IPS-18c (cell line): Measurements from ENCODE around the gene COG1.

Source experiments
- H3K4me3 ChIP-seq: 2 replicates; pipeline ENCODE4 v1.7.0; 2013; ENCODE audit warnings: low read depth, mild to moderate bottlenecking, low read length, moderate library complexity; ENCODE audit not compliant: insufficient read depth
- H3K9me3 ChIP-seq: one replicate; pipeline ENCODE4 v1.6.1; 2013; ENCODE audit warnings: mild to moderate bottlenecking, low read length, moderate library complexity; ENCODE audit not compliant: control insufficient read depth, insufficient read depth

COG1 gene

DNA sequence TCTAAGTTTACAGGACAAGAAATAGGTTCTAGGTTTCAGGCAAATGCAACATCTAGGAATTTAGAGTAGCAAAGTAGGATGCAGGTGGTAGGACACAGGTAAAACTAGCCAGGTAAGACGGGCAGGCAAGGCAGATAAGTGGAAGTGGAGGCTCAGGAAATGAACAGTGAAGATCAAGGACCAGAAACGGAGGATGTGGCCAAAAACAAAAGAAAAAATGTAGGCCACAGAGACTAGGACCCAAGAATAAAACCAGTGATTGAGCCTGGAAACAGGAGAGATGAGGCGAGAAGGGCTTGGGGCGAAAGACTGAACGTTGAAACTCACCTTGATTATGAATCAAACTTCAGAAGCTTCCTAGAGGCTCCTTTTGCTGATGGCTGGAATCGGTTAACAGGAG lies 44.9 kb downstream of the COG1 start:
- no peak overlapping the region for H3K4me3 ChIP-seq
- H3K9me3 ChIP-seq = no peaks in the 10 kb centered on the region

DNA sequence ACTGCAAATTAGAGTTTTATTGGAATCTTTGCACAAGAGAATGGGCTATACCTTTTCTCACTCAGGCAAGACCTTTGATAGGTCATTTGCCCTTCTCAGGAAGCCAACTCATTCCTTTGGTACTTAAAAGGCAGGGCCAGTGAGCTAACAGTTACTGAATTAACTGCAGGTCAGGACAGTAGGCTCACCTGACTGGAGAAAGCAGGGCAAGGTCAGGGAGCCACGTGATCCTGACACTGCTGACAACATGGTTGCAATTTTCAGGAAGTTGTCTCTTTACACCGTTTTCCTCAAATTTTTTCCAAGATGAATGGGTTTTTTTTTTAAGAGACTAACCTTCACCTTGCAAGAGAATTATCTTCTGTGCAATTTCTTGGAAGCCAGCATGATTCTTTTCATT lies 47.7 kb downstream of the COG1 start:
- H3K4me3 ChIP-seq = no peak overlapping the region

DNA sequence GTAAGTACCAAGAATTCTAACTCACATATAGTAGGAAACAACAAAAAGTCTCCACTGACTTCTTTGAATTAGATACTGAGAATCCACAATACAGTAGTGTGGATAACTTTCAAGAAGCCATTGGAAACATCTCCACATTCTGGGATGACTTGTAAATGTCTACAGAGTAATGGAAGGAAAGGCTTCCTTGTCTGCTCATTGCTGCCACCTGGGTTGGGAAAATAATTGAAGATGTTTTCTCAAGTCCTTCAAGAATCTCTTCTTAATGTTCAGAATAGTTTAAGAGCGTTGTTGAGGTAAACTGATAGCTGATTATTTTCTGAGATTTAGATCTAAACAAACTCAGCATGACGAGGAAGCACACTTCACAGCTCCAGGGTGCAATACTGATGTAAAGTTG lies 54.9 kb downstream of the COG1 start:
- H3K4me3 ChIP-seq = no peak overlapping the region

More for the DNA sequence above, 47.7 kb downstream of the COG1 start:
- no peaks in the 10 kb centered on the region for H3K9me3 ChIP-seq

DNA sequence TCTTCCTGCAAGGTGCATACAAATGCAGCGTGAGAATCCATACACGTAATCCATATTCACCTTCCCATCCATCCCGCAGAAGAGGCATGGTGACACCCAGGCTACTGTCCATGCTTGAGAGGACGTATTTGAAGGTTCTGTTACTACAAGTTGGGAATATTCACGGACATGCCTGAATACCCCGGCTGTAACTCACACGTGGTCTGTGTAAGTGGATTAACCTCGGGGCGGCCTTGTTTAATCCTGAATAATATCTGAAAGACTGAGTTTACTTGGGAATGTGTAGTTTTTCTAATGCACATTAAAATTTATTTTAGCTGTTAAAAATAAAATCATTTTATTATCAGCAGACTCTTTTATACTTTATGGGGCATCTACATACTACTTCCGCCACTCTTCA lies 55.7 kb downstream of the COG1 start:
- no peaks in the 10 kb centered on the region for H3K9me3 ChIP-seq
- no peak overlapping the region for H3K4me3 ChIP-seq

More for the DNA sequence above, 54.9 kb downstream of the COG1 start:
- H3K9me3 ChIP-seq = no peaks in the 10 kb centered on the region

DNA sequence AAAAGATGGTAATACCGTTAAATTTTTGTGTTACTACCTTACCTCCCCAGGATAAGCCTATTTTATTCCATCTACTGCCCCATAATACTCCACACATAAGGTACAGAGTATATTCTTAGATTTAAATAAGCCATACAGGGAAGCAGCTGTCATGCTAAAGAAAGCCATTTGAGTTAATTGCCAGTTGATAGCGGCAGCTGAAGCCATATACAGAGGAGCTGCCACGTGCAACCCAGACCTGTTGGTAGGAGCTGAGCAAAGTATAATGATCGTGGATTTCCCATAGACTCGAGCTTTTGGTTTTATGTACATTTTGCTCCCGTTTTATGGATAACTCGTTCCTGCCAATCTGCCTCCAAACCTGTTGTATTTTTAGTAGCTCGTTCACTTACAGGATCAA lies 56.8 kb downstream of the COG1 start:
- Histone ChIP-seq H3K4me3 (no peak overlapping the region), H3K9me3 (no peaks in the 10 kb centered on the region)

DNA sequence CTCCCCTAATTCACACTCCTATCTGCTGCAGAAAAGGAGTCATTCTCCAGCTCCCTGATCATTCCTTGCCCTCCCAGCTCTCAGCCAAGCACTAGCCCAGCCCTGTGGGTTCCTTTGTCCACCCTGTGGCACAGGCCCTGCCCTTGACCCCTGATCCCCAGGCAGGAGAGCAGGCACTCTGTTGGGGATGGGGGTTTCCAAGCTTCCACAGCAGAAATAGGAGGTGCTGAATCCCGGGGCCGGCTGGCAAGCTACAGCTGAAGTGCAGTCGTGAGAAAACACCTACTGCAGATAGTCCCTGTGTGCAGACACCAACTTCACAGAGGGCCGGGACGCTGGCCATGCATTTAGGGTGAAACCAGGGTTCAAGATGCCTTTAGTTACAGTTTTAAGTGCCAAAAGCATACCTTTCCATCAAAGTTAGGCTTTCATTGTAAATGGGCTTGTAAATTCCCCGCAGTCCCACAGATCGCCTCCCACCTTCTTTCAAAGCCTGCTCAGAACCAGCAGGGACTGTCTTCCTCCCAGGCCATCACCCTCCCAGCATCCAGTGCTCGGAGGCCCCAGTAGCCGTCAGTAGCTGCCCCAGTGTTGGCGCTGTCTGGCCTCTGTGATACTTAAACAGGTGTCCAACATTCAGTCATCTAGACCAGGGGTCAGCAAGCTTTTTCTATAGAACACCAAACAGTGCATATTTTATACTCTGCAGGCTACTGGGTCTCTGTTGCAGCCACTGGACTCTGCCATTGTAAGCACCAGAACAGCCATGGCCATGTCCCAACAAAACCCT lies 58.2 kb downstream of the COG1 start:
- H3K4me3 ChIP-seq = no peak overlapping the region
- H3K9me3 ChIP-seq = no peaks in the 10 kb centered on the region

DNA sequence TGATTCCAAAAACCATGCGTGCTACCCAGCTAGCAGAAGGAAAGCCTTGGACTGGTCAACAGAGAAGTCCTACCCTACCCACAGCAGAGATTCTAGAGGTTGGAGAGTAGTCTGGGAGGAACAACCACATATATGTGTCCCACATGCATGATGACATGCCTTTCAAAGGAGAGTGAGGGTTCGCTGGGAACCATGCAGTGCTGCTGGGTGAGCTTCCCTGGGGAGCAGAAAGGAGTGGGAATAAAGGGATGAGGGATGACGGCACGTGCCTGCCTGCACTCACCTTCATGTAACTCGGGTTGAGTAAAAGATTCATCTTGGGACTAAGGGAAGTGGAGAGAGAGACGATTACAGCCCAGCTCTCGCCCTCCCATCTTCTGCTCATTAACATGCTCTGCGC lies 59.0 kb downstream of the COG1 start:
- Histone ChIP-seq H3K4me3 (no peak overlapping the region), H3K9me3 (no peaks in the 10 kb centered on the region)

DNA sequence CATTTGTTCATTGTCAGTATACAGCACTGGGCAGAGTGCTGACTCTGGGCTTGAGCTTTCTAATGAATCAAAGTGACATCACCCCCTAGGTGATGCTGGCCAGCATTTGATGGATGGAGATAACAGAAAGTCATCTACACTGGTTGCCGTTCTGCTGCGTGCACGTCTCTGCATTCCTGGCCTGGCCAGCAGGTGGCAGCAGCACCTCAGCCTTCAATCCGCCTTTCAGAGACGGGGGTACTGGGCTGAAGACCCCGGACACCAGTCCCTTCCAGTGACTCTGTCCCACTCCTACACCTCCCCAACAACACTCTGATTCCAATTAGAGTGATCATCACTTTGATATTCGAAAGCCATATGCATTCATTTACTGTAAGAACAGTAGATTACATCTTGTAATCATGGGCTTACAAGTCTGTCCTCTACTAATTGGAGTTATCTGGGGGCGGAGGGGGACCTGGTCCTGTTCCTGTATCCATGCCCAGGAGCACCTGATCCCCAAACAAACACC lies 62.9 kb downstream of the COG1 start:
- no peaks in the 10 kb centered on the region for H3K9me3 ChIP-seq
- no peak overlapping the region for H3K4me3 ChIP-seq

DNA sequence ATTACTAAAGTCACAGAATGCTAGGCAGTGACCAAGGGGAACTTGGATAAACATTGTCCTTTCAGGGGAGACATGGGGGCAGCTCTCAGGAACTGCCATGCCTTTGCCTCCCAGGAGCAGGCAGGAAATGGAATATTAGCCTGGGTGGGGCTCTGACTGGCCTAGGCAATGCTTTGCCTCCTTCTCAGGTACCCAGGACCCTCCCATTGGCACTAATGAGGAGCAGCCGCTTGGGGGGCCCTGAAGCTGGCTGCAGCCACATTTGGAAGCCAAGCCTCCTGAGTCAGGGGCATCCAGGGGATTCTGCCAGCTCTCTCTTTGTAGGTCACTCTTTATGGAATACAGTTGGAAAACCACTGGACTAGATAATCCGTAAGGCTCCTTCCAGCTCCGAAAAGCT lies 63.4 kb downstream of the COG1 start:
- no peak overlapping the region for H3K4me3 ChIP-seq
- H3K9me3 ChIP-seq = no peaks in the 10 kb centered on the region

DNA sequence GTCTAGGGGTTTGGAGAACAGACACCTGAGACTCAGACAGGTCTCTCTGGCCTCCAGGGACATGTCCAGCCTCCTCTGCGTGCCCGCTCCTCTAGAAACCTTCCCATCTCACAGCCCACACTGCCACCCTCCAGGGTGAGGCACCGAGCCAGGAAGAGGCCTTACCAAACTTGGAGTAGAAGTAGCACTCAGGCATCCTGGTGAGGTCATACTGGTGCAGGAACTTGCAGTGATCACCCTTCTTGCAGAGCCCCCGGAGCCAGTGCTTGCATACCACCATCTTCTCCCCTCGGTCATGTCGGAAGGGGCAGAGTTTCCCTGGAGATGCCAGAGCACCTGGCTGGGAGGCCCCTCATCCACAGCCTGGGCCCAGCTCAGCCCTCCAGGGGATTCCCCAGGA lies 64.7 kb downstream of the COG1 start:
- H3K4me3 ChIP-seq = no peak overlapping the region
- H3K9me3 ChIP-seq = no peaks in the 10 kb centered on the region
